ENCODE measurements around the gene ZNF19. TPM values are rescaled to one million over a fixed set of nuclear protein-coding genes. Genes with fewer than 3 reads are reported as not detected.

The ZNF19 gene
- total RNA-seq, 1 experiment from 2014 or later = 5.4 TPM

GRCh38 chr16:71500964-71501363 is 11.8 kb upstream of the ZNF19 start:
- Histone ChIP-seq H3K27ac (ENCODE audit: low read depth, low read length) (no peak overlapping the region), H4K20me1 (ENCODE audit: insufficient read depth) (0 out of 2 replicates have a peak, but pooled peaks cover 3% of the 10 kb centered on the region), H3K27me3 (ENCODE audit: insufficient read depth, low read length) (no peaks in the 10 kb centered on the region), H3K9ac (ENCODE audit: low read length) (no peak overlapping the region), H3K4me2 (ENCODE audit: low read length) (no peak overlapping the region), H3K4me1 (ENCODE audit: control insufficient read depth in 1 of 2, insufficient read depth in 2 of 2, low read length in 2 of 2) (0 out of 4 replicates have a peak, but pooled peaks cover 0 to 3% of the 10 kb centered on the region in 2 experiments), H3K9me3 (ENCODE audit: control insufficient read depth in 1 of 2, insufficient read depth in 1 of 2, low read depth in 1 of 2, low read length in 2 of 2) (no peaks in the 10 kb centered on the region), H3K79me2 (ENCODE audit: insufficient read depth, low read length) (no peaks in the 10 kb centered on the region), H2AFZ (ENCODE audit: low read depth, low read length, poor library complexity, severe bottlenecking) (no peak overlapping the region), H3K9me2 (ENCODE audit: insufficient read depth) (no peaks in the 10 kb centered on the region), H3K4me3 (replicated peaks in 1 of 2; ENCODE audit: low read depth in 1 of 2, low read length in 2 of 2) (no peak overlapping the region), H3K36me3 (ENCODE audit: control insufficient read depth in 1 of 2, insufficient read depth in 2 of 2, low read length in 2 of 2) (no peaks in the 10 kb centered on the region)
- POLR2A ChIA-PET = interaction anchor here (0.8 kb wide), 1 partner anchor 94 kb away, joined by 3 read pairs; no protein-coding TSS in a partner anchor
- intact Hi-C loops (cut with micrococcal nuclease) = loop anchor here (5.0 kb wide), 1 partner anchor 111 kb away; no protein-coding TSS in a partner anchor
- CTCF ChIA-PET = interaction anchor here (0.8 to 5.7 kb wide), 7 partner anchors 17 to 461 kb away, joined by 3 to 74 read pairs (median 4); partner anchors contain the start of gene CHST4
- ATAC-seq (no peak), DNase-seq (ENCODE audit: low read depth, low spot score) (no peak)
- BruUV-seq (replicated peaks) = no TSS peak
- 0 out of 2 replicates have a peak, but pooled peaks have one; percentile 3 for TF ChIP-seq RAD21 (IDR thresholded peaks at IDR 0.05; ENCODE audit: low read depth)
- no peak for TF ChIP-seq EZH2 (IDR thresholded peaks at IDR 0.05)
- TF ChIP-seq CTCF (IDR thresholded peaks at IDR 0.05 in 2 of 3, conservative IDR thresholded peaks at IDR 0.05 in 1 of 3; ENCODE audit: borderline replicate concordance in 1 of 3, insufficient read depth in 1 of 3, low read depth in 2 of 3, low read length in 2 of 3) = peak in 1 of 3 experiments; percentile 15; a peak in 1 of 6 replicates
- no peak for TF ChIP-seq POLR2AphosphoS5 (IDR thresholded peaks at IDR 0.05; ENCODE audit: low read depth, low read length)
- TF ChIP-seq CEBPB (IDR thresholded peaks at IDR 0.05; ENCODE audit: low read depth) = no peak
- RAD21 ChIA-PET (ENCODE audit: low non-redundant PET in 1 of 2, low total read pairs in 2 of 2, uncharacterized antibody in 2 of 2, unreplicated experiment in 2 of 2) = interaction anchor here in 1 of 2 experiments (1.4 kb wide), 1 partner anchor 37 kb away, joined by 3 read pairs; no protein-coding TSS in a partner anchor
